SK-N-SH (cell line): ENCODE results near the gene FBXL5.

Experiments
- CTCF ChIP-seq: fragments of 200-600 bp; sonication (generic); IDR thresholded peaks from 2 replicates; pipeline ENCODE4 v1.6.1; 2017; ENCODE audit warnings: antibody characterized with exemption, mild to moderate bottlenecking, moderate library complexity
- GABPA ChIP-seq: IDR thresholded peaks from 2 replicates; pipeline ENCODE4 v1.4.0; 2012; ENCODE audit warnings: low read depth, mild to moderate bottlenecking
- POLR2AphosphoS5 ChIP-seq: IDR thresholded peaks from 2 replicates; pipeline ENCODE4 v1.6.1; 2012; ENCODE audit warnings: low read depth, low read length
- REST ChIP-seq: IDR thresholded peaks from 2 replicates; pipeline ENCODE4 v1.6.1; 2012; ENCODE audit warnings: mild to moderate bottlenecking, low read depth, low read length, moderate library complexity
- SIN3A ChIP-seq: IDR thresholded peaks from 2 replicates; pipeline ENCODE4 v1.6.1; 2012; ENCODE audit warnings: low read depth, mild to moderate bottlenecking, low read length, moderate library complexity, borderline replicate concordance
- YY1 ChIP-seq: IDR thresholded peaks from 2 replicates; pipeline ENCODE4 v1.4.0; 2012; ENCODE audit warnings: low read depth, mild to moderate bottlenecking

GRCh38 chr4:15656038-15656470 lies 897 bp upstream of the FBXL5 start:
- TF ChIP-seq YY1 = no peak
- TF ChIP-seq CTCF = no peak
- TF ChIP-seq SIN3A = no peak
- no peak for TF ChIP-seq POLR2AphosphoS5
- TF ChIP-seq GABPA = no peak
- TF ChIP-seq REST = no peak
